NCI-H748 treated with DMSO at 0.1 percent for 48 hours (cell line): ENCODE results near the gene MATN1.

Experiments used
- DNase-seq: peaks from one replicate; lab custom pipeline; 2025; lab: John Stamatoyannopoulos, UW

MATN1 gene

GRCh38 chr1:30718091-30718635 is 5.2 kb downstream of the MATN1 start:
- DNase-seq, result peak; percentile 92

DNA sequence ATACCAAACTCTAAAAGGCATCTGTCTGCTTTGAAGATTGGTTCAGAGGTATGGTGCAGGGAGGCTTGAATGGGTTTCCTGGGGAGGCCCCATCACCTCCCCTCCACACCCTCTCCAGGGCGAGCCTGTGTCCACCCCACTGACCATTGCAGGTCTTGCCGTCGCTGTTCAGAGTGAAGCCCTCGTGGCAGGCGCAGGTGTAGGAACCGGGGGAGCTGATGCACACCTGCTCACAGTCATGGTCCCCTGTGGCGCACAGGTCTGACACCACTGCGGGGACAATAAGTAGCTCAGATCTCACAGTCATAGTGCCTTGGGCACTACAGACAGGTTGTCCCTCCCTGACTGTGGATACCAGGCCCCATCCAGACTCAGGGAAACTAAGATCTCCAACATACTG is 6.7 kb downstream of the MATN1 start:
- DNase-seq, result no peak

GRCh38 chr1:30715886-30716285 is 7.5 kb downstream of the MATN1 start:
- DNase-seq, result no peak

DNA sequence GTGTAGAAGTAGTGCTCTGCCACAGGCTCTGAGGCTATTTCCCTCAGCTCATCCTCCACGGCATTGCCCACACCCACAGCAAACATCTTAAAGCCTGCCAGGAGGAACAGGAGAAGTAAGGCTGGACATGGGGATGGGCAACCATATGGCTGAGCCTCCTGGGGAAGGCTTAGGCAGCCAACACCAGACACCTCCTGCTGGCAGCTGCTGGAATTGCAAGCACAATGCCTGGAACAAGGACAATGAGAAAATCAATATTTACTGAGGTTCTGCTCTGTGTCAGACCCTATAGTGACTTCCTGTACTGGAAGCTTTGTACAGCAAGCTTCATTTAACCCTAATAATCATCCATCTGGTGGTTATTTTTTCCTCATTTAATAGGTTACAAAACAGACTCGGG is 8.2 kb downstream of the MATN1 start:
- no peak for DNase-seq

DNA sequence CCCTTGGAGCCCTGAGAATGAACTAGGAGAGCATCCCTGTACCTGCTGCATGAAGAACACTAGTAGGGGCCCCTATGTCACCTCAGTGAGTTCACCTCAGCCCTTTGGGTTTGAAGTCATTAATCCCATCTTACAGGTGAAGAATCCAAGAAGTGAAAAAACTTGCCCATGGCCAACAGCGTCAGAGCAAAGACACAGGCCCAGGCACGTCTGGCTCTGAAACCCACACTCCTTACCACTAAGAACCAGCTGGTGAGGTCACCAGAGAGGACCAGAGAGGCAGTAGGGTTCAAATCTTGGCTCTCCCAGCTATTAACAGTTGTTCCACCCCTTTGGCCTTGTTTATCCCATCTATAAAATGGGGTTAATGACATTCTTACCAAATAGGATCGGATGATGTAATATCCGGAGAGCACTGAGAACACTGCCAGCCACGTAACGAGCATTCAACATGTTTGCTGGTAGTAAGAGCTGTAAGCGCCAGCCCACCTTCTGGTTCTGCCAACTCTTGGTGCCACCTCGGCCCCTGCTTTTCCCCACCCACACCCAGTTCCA is 8.8 kb downstream of the MATN1 start:
- DNase-seq, result no peak

- no peak for DNase-seq
Observed at GRCh38 chr1:30714025-30714424, 9.4 kb downstream of the MATN1 start.

GRCh38 chr1:30713311-30713710 is 10.1 kb downstream of the MATN1 start:
- no peak for DNase-seq

- no peak for DNase-seq
Observed at GRCh38 chr1:30712583-30712982, 10.8 kb downstream of the MATN1 start.

- DNase-seq, result no peak
Observed at GRCh38 chr1:30710407-30710806, 13.0 kb downstream of the MATN1 start.

DNA sequence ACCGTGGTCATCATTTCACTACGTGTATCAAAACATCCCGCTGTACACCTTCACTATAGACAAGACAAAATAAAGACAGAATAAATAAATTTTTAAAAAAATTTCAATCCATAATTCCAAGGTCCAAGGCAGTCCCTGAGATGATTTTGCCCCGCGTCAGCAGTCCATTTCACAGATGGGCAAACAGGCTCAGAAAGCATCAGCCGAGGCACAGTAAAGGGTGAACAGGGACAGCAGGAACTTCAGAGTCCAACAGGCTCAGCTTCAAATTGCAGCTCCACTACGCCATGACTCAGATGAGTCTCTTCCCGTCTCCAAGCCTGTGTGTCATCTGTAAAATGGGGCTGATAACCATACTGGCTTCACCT is 15.0 kb downstream of the MATN1 start:
- DNase-seq, result no peak

- DNase-seq, result peak; percentile 37
Observed at GRCh38 chr1:30707412-30708360, 15.7 kb downstream of the MATN1 start.

GRCh38 chr1:30706528-30706927 is 16.9 kb downstream of the MATN1 start:
- DNase-seq, result no peak

GRCh38 chr1:30705698-30706097 is 17.7 kb downstream of the MATN1 start:
- no peak for DNase-seq

GRCh38 chr1:30704765-30705509 is 18.4 kb downstream of the MATN1 start:
- DNase-seq, result no peak

DNA sequence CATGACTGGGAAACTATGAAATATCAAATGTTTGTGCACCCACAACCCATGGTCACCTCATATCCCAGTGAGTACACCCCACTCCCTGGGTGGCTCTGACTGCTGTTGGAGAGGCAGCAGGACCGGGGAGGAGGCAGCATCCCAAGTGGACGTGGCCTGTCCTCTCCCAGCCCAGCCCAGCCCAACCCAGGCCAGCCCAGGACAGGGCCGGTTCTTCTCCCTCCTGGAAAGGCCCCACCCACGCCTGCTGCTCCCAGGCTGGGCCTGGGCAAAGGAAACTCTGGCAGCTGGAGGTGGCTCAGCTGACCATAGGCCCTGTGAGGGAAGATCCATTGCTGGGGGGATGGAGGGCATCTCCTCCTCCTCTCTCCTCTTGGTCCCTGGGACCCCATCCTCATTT is 19.1 kb downstream of the MATN1 start:
- DNase-seq, result no peak

GRCh38 chr1:30702823-30703222 is 20.6 kb downstream of the MATN1 start:
- DNase-seq, result no peak

DNA sequence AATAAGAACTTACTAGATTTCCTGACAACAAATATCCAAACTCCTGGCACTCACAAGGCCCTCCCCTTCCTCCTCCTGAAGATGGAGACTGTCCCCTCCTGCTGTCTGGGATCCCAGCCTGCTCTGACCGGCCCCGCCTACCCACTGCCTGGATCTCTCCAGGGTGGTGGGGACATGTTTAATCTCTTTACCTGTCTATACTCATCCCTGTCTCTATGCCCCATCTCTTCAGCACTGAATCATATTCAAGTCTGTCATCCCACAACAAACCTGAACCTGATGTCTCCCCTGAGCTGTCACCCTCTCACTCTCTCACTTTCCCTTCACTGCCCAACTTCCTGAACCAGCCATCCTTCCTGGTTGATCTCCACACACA is 22.1 kb downstream of the MATN1 start:
- no peak for DNase-seq

DNA sequence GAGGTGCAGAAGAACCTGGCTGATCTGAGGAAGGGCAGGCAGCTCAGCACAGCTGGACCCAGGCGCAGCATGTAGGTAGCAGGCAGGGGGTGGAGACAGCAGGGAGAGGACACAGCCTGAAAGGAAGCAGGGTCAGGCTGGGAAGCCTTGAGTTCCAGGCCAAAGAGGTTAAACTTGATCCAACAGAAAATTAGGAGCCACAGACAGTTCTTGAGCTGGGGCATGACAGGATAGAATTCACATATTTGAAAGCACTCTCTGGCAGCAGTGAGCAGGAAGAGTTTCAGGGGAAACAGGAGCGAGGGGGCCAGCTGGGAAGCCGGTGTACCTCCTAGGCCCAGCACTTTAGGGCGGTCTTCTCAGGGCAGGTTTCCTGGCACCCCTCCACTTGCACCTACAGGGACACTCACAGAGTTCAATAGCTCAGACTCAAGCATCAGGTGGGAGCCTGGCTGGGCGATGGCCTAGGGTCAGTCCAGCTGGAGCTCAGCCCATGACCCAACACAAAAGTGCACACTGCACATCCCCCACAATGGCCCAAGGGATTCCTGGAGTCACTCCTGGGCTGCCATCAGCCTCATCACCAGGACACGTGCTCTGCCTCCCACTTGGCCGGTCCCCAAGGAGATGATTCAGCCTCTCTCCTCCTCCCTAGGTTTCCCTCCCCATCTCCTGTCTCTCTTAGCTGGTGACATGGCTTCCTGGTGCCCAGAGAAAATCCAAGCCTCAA is 22.7 kb downstream of the MATN1 start:
- no peak for DNase-seq

- no peak for DNase-seq
Observed at GRCh38 chr1:30699762-30700161, 23.6 kb downstream of the MATN1 start.

DNA sequence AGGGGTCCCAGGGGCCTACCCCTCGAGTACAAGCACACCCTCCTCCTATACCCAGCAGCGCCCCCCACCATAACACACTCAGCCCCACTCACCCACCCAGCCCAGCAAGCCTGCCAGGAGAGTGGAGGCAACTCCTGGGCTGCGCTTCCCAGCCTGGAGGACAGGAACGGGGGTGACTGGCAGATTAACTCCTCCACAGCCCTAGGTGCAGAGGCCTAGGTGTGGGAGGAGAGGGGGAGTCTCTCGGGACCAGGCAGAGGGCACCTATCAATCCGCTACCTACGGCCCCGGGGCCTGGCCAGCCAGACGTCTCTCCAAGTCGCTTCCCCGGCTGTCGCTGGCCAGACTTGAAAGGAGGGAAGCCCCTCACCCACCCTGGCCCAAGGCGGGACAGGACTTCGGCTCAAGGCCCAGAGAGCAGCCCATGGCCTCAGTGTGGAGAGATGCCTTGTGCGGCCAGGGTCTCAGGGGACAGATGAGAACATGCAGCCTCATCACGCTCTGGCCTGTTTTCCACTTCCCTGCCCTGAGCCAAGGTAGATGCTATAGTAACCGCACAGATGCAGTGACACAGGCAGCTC is 24.9 kb downstream of the MATN1 start:
- DNase-seq, result no peak

DNA sequence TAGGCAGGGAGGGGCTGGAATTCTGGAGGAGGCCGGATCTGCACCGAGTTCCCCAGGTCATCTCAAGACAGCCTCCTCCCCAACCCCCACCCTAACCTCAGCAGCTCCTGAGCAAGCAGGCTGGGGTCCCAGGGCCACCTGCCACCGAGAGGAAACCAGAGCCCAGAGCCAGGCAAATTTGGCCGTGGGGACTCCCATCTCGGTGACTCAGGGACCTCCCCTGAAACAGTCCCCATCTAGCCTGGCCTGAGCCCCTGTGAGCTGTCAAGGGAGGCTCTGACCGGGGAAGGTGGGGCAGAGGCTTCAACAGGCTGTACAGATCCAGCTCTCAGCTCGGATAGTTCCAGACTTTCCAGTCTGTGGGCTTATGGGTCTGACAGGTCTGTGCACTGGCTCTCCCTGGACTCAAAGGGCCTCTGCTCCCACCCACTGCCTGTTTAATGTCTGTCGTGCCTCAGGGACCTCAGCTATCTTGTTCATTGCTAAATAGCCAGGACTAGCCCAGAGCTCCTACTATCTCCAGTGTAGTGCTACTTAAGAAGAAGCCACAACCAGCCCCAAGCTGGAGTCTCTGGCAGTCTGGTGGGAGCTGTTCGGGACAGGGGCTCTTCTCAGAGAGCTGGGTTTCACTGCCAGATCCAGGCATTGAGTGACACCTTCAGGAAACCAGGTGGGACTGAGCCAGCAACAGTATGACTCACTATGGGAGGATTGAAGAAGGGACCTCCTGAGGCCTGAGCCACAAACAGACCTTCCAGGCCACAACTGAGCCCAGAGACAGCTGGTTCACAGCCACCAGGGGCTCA is 25.6 kb downstream of the MATN1 start:
- DNase-seq, result no peak
